CD4-positive, alpha-beta T cell treated with Interferon gamma for 1 hour (primary cell): ENCODE measurements around the gene SNRNP25.
"Not testable (repeated sequence)": the region's sequence is repeated elsewhere in the genome, so short reads cannot be mapped to it uniquely, and the experiment has no call there.

ENCODE experiments used
- DNase-seq: peaks from one replicate; pipeline ENCODE4 v3.0.0-alpha.2; 2020

SNRNP25 gene

GRCh38 chr16:42069-42457 is 11.6 kb upstream of the SNRNP25 start:
- DNase-seq, result no peak

- DNase-seq, result no peak
Measured at GRCh38 chr16:42691-43090, 10.9 kb upstream of the SNRNP25 start.

GRCh38 chr16:43294-43693 is 10.3 kb upstream of the SNRNP25 start:
- no peak for DNase-seq

- no peak for DNase-seq
Measured at GRCh38 chr16:44655-45054, 9.0 kb upstream of the SNRNP25 start.

- DNase-seq, result no peak
Measured at GRCh38 chr16:45454-45853, 8.2 kb upstream of the SNRNP25 start.

GRCh38 chr16:46510-46909 is 7.1 kb upstream of the SNRNP25 start:
- not testable (repeated sequence) for DNase-seq

- no peak for DNase-seq
Measured at GRCh38 chr16:47234-47633, 6.4 kb upstream of the SNRNP25 start.

GRCh38 chr16:50769-51591 is 2.6 kb upstream of the SNRNP25 start:
- DNase-seq, result no peak

- DNase-seq, result no peak
Measured at GRCh38 chr16:54237-54581, 581 bp downstream of the SNRNP25 start.

GRCh38 chr16:55571-56136 is 2.0 kb downstream of the SNRNP25 start:
- DNase-seq, result no peak

- no peak for DNase-seq
Measured at GRCh38 chr16:56231-56927, 2.8 kb downstream of the SNRNP25 start.

- no peak for DNase-seq
Measured at GRCh38 chr16:57711-58110, 4.1 kb downstream of the SNRNP25 start.

- no peak for DNase-seq
Measured at GRCh38 chr16:58491-59439, 5.1 kb downstream of the SNRNP25 start.

- DNase-seq, result no peak
Measured at GRCh38 chr16:59440-60059, 5.9 kb downstream of the SNRNP25 start.

GRCh38 chr16:60166-60565 is 6.5 kb downstream of the SNRNP25 start:
- DNase-seq, result no peak

- no peak for DNase-seq
Measured at GRCh38 chr16:60929-61878, 7.6 kb downstream of the SNRNP25 start.

GRCh38 chr16:61879-62281 is 8.3 kb downstream of the SNRNP25 start:
- no peak for DNase-seq

GRCh38 chr16:62283-62967 is 8.8 kb downstream of the SNRNP25 start:
- no peak for DNase-seq

- no peak for DNase-seq
Measured at GRCh38 chr16:62968-63391, 9.4 kb downstream of the SNRNP25 start.

GRCh38 chr16:63466-63865 is 9.8 kb downstream of the SNRNP25 start:
- DNase-seq, result no peak
